Uterus (tissue), 4 donors: ENCODE results near the gene IL26. TPM values are rescaled to one million over a fixed set of nuclear protein-coding genes. Genes with fewer than 3 reads are reported as not detected.
"Not testable (repeated sequence)": the region's sequence is repeated elsewhere in the genome, so short reads cannot be mapped to it uniquely, and the experiment has no call there.

Source experiments
- DNase-seq, 2 donors: peaks; one replicate each; pipeline ENCODE4 v3.0.0-alpha.2; 2019 to 2020
- H3K27ac ChIP-seq, 2 donors: fragments of 200-600 bp; sonication (generic); 1 replicate in 1 of 2; 2 replicates in 1 of 2; pipeline ENCODE4 v1.5.1; 2016 to 2018
- H3K27me3 ChIP-seq, 2 donors: fragments of 200-600 bp; sonication (generic); one replicate each; pipeline ENCODE4 v1.5.1; 2018 to 2019; ENCODE audit warnings: control low read depth in 1 of 2
- H3K36me3 ChIP-seq, 2 donors: fragments of 200-600 bp; sonication (generic); one replicate each; pipeline ENCODE4 v1.5.1; 2019; ENCODE audit warnings: control low read depth in 1 of 2
- H3K4me1 ChIP-seq, 2 donors: fragments of 200-600 bp; sonication (generic); one replicate each; pipeline ENCODE4 v1.5.1; 2018 to 2019; ENCODE audit warnings: control low read depth in 1 of 2
- H3K4me3 ChIP-seq, 2 donors: fragments of 200-600 bp; sonication (generic); 1 replicate in 1 of 2; 2 replicates in 1 of 2; pipeline ENCODE4 v1.5.1; 2018 to 2019; ENCODE audit warnings: mild to moderate bottlenecking in 1 of 2
- H3K9me3 ChIP-seq, 2 donors: fragments of 200-600 bp; sonication (generic); one replicate each; pipeline ENCODE4 v1.5.1; 2019; ENCODE audit warnings: control low read depth in 1 of 2
- CTCF ChIP-seq, 4 experiments: fragments of 200-600 bp in 2 of 4; fragments of 450-650 bp in 2 of 4; sonication (generic) in 2 of 4; IDR thresholded peaks; one replicate each; pipeline ENCODE4 v1.5.1; 2016 to 2019; ENCODE audit warnings: antibody characterized with exemption in 4 of 4, mild to moderate bottlenecking in 2 of 4, moderate library complexity in 1 of 4
- POLR2A ChIP-seq, 2 donors: fragments of 450-650 bp; IDR thresholded peaks; one replicate each; pipeline ENCODE4 v1.6.1; 2016; ENCODE audit warnings: antibody characterized with exemption in 2 of 2, mild to moderate bottlenecking in 1 of 2, moderate library complexity in 1 of 2
- intact Hi-C: fragments of 100-400 bp; cut with DNase I; formaldehyde crosslinking; loops from one replicate; pipeline ENCODE4 v1.15.1; 2023; ENCODE audit warnings: low total_unique reads
- total RNA-seq, 4 donors: library from RNA; depleted of rRNA in 3 of 4; stranded (reverse); fragments of >200 nt in 3 of 4; gene quantifications; one replicate each; pipeline versions ENCODE4 v1.1.0 to v1.2.4, GENCODE V29; 2014 to 2023
- donor health status: DM: yes; HTN: yes; CAD: no.

Gene IL26
- total RNA-seq, 4 donors from 2014 or later: not detected

DNA sequence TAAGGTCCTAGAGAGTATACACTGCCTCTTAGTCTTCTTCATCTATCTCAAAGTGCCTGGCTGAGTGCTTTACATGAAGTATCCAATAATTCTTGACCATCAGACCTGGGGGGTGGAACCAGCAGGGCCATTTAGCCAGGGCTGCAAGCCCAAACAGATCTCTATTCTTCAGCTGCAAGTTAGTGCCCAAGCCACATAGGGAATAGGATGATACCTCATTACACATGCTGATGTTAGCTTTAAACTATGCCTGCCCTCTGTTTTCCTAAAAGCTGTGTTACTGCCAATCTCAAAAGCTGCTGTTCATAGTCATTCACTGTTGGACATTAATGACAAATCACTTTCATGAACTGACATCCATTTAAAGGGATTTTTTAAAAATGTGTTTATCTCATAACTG lies 49.4 kb downstream of the IL26 start:
- intact Hi-C loops: no loop called here
- no peaks in the 10 kb centered on the region for H3K4me1 ChIP-seq
- no peaks in the 10 kb centered on the region for H3K27me3 ChIP-seq
- TF ChIP-seq POLR2A (IDR thresholded peaks at IDR 0.05) (no peak), CTCF (IDR thresholded peaks at IDR 0.05) (no peak)
- no peaks in the 10 kb centered on the region for H3K36me3 ChIP-seq
- H3K9me3 ChIP-seq: no peaks in the 10 kb centered on the region
- H3K4me3 ChIP-seq: no peak overlapping the region
- no peak overlapping the region for H3K27ac ChIP-seq
- DNase-seq: no peak

GRCh38 chr12:68175557-68176061 lies 50.0 kb downstream of the IL26 start:
- no peaks in the 10 kb centered on the region for H3K36me3 ChIP-seq
- intact Hi-C loops: no loop called here
- no peaks in the 10 kb centered on the region for H3K9me3 ChIP-seq
- TF ChIP-seq POLR2A (IDR thresholded peaks at IDR 0.05) (no peak), CTCF (IDR thresholded peaks at IDR 0.05) (no peak)
- no peaks in the 10 kb centered on the region for H3K4me1 ChIP-seq
- DNase-seq: no peak
- no peak overlapping the region for H3K27ac ChIP-seq
- no peak overlapping the region for H3K4me3 ChIP-seq
- no peaks in the 10 kb centered on the region for H3K27me3 ChIP-seq

GRCh38 chr12:68174761-68175160 lies 50.8 kb downstream of the IL26 start:
- intact Hi-C loops, H3K9me3 ChIP-seq, H3K27me3 ChIP-seq, H3K4me3 ChIP-seq, H3K4me1 ChIP-seq, H3K36me3 ChIP-seq, H3K27ac ChIP-seq, DNase-seq: not testable (repeated sequence)

DNA sequence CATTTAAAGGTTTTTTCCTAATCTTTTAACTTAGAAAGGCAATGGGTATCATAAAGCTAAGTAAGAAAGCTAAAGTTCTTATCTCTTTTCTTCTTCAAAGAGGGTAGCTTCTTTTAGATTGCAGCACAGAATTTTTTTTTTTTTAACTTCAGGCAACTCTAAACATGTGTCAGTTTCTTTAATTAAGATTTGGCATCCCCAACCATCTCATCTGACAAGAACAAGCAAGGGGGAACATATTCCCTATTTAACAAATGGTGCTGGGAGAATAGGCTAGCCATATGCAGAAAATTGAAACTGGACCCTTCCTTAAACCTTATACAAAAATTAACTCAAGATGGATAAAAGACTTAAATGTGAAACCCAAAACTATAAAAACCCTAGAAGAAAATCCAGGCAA lies 51.8 kb downstream of the IL26 start:
- Histone ChIP-seq H3K9me3 (no peaks in the 10 kb centered on the region), H3K4me1 (no peaks in the 10 kb centered on the region)
- no peak for DNase-seq

DNA sequence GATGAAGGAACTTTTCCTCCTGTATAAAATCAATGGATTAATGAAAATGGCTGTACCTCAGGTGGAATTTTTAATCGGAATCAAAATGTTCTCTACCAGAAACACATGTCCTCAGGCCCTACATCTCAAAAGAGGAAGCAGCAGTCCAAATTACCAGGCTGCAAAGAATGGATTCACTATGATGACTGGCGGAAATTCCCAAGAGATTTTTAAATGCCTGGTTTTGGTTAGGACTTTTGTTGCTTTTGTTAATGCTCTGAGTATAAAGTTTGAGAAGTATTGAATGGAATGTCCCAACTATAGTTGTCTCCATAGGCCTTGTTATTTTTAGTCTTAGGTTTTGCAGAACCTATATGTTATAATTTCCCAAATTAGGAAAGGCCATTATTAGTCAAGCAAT lies 54.9 kb downstream of the IL26 start:
- Histone ChIP-seq H3K4me3 (no peak overlapping the region), H3K4me1 (no peaks in the 10 kb centered on the region), H3K27ac (no peak overlapping the region), H3K36me3 (no peaks in the 10 kb centered on the region), H3K27me3 (no peaks in the 10 kb centered on the region), H3K9me3 (no peaks in the 10 kb centered on the region)
- DNase-seq: no peak
- intact Hi-C loops: no loop called here
- TF ChIP-seq CTCF (IDR thresholded peaks at IDR 0.05) (no peak), POLR2A (IDR thresholded peaks at IDR 0.05) (no peak)

More for the DNA sequence above, 51.8 kb downstream of the IL26 start:
- no peak overlapping the region for H3K4me3 ChIP-seq
- intact Hi-C loops: no loop called here
- H3K27me3 ChIP-seq: no peaks in the 10 kb centered on the region
- TF ChIP-seq POLR2A (IDR thresholded peaks at IDR 0.05) (no peak), CTCF (IDR thresholded peaks at IDR 0.05) (no peak)
- no peaks in the 10 kb centered on the region for H3K36me3 ChIP-seq
- no peak overlapping the region for H3K27ac ChIP-seq
